Jurkat, Clone E6-1 (cell line): ENCODE data around the gene ANO1.

Source experiments
- DNase-seq: peaks from one replicate; pipeline ENCODE4 v3.0.0-alpha.2; 2011; ENCODE audit warnings: low read depth, low spot score
- H3K4me3 ChIP-seq: 2 replicates; pipeline ENCODE4 v1.5.1; 2011; ENCODE audit warnings: mild to moderate bottlenecking, low read length, control low read depth, moderate library complexity

ANO1 gene

GRCh38 chr11:70126494-70126893 is 48.4 kb downstream of the ANO1 start:
- no peak overlapping the region for H3K4me3 ChIP-seq
- no peak for DNase-seq

- DNase-seq: no peak
- no peak overlapping the region for H3K4me3 ChIP-seq
These were observed 49.7 kb downstream of the ANO1 start for GRCh38 chr11:70127653-70128434.

- DNase-seq: no peak
- no peak overlapping the region for H3K4me3 ChIP-seq
These were observed 50.4 kb downstream of the ANO1 start for GRCh38 chr11:70128435-70128906.

GRCh38 chr11:70129051-70129592 is 51.0 kb downstream of the ANO1 start:
- no peak for DNase-seq
- H3K4me3 ChIP-seq: no peak overlapping the region

- no peak overlapping the region for H3K4me3 ChIP-seq
- DNase-seq: no peak
These were observed 52.5 kb downstream of the ANO1 start for GRCh38 chr11:70130636-70131035.

- DNase-seq: no peak
- no peak overlapping the region for H3K4me3 ChIP-seq
These were observed 53.6 kb downstream of the ANO1 start for GRCh38 chr11:70131606-70132190.

- DNase-seq: no peak
These were observed 54.5 kb downstream of the ANO1 start for GRCh38 chr11:70132641-70133040.

GRCh38 chr11:70133771-70134335 is 55.7 kb downstream of the ANO1 start:
- no peak overlapping the region for H3K4me3 ChIP-seq
- DNase-seq: no peak

More at GRCh38 chr11:70132641-70133040, 54.5 kb downstream of the ANO1 start:
- H3K4me3 ChIP-seq: no peak overlapping the region

- H3K4me3 ChIP-seq: no peak overlapping the region
- no peak for DNase-seq
These were observed 56.4 kb downstream of the ANO1 start for GRCh38 chr11:70134490-70134889.

- no peak for DNase-seq
- H3K4me3 ChIP-seq: no peak overlapping the region
These were observed 57.0 kb downstream of the ANO1 start for GRCh38 chr11:70135142-70135541.

GRCh38 chr11:70135625-70136059 is 57.5 kb downstream of the ANO1 start:
- no peak overlapping the region for H3K4me3 ChIP-seq
- DNase-seq: no peak

- H3K4me3 ChIP-seq: no peak overlapping the region
- no peak for DNase-seq
These were observed 59.3 kb downstream of the ANO1 start for GRCh38 chr11:70137383-70137782.

GRCh38 chr11:70138403-70138802 is 60.3 kb downstream of the ANO1 start:
- no peak overlapping the region for H3K4me3 ChIP-seq
- no peak for DNase-seq

GRCh38 chr11:70139785-70140410 is 61.8 kb downstream of the ANO1 start:
- DNase-seq: no peak
- no peak overlapping the region for H3K4me3 ChIP-seq

GRCh38 chr11:70140711-70141485 is 62.8 kb downstream of the ANO1 start:
- DNase-seq: no peak

GRCh38 chr11:70141486-70142220 is 63.5 kb downstream of the ANO1 start:
- DNase-seq: no peak
- no peak overlapping the region for H3K4me3 ChIP-seq

More at GRCh38 chr11:70140711-70141485, 62.8 kb downstream of the ANO1 start:
- H3K4me3 ChIP-seq: no peak overlapping the region

GRCh38 chr11:70142221-70142875 is 64.2 kb downstream of the ANO1 start:
- no peak overlapping the region for H3K4me3 ChIP-seq
- DNase-seq: no peak

- no peak for DNase-seq
These were observed 66.1 kb downstream of the ANO1 start for GRCh38 chr11:70144262-70144661.

More at GRCh38 chr11:70144262-70144661, 66.1 kb downstream of the ANO1 start:
- H3K4me3 ChIP-seq: no peak overlapping the region
